HG03442 (cell line): ENCODE measurements around the gene PPIL3.

ENCODE experiments used
- ATAC-seq: cut with Tn5 transposase; IDR thresholded peaks from one replicate; pipeline ENCODE4 v1.9.1; 2021; ENCODE audit warnings: mild to moderate bottlenecking, moderate library complexity; ENCODE audit not compliant: unreplicated experiment

PPIL3 gene

GRCh38 chr2:200861617-200862155 is 27.2 kb downstream of the PPIL3 start:
- ATAC-seq: no peak

DNA sequence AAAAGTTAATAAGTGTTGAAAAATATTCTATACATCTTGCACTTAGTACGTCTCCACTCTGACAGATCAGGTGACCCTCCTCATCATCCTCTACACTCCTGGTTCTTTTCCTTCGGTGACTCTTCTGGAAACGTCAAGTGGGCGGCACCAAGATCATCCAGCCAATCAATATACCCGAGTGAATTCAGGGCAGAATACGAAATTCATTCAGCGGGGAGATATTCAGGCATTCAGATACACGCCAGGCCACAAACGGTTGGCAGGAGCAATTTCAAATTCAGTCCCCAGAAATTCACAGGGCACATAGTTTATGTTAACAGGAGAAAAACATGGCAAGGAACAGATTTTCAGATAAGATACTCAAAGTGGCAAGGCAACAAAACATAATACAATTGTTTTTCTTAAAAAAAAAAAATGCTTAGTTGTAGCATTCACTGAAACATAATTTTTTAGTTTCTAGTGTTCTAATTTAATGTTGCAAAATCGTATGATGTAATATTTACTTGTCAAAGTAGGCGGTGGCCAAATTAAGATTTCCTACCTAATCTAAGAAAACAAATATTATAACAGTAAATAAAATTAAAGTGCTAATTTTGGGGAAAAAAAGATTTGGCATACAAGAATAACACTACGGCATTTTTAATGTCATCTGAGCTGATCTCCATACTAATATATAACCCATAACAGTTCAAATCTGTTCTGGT is 28.6 kb downstream of the PPIL3 start:
- ATAC-seq: no peak

DNA sequence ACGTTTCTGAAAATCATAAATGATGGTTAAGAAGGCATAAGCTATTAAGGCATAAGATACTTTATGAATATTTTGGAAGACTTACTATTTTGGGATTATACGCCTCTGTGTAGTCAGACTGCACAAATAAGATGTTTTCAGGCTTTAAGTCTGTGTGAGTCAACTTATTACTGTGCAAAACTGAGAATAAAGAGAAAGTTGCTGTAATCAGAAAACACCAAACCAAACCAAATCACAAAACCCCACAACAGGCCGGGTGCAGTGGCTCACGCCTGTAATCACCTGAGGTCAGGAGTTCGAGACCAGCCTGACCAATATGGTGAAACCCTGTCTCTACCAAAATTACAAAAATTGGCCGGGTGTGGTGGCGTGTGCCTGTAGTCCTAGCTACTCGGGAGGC is 32.1 kb downstream of the PPIL3 start:
- ATAC-seq: no peak

DNA sequence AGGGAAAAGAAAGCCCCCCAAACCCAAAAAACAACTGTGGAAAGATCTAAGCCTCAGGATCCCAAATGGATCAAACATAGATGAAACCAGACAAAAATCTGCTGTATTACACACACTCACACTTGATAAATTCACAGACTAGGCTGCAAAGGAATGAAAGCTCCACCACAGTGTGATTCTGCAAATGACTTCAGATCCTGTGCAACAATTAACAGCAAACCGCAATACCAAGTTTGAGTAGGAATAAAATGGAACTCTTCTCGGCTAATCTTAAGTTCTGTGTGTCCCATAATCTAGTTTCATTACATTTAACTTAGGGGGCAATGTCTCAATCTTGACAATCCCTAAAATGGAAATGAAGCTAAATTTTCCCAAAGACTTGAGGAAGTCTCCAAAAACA is 36.3 kb downstream of the PPIL3 start:
- no peak for ATAC-seq

DNA sequence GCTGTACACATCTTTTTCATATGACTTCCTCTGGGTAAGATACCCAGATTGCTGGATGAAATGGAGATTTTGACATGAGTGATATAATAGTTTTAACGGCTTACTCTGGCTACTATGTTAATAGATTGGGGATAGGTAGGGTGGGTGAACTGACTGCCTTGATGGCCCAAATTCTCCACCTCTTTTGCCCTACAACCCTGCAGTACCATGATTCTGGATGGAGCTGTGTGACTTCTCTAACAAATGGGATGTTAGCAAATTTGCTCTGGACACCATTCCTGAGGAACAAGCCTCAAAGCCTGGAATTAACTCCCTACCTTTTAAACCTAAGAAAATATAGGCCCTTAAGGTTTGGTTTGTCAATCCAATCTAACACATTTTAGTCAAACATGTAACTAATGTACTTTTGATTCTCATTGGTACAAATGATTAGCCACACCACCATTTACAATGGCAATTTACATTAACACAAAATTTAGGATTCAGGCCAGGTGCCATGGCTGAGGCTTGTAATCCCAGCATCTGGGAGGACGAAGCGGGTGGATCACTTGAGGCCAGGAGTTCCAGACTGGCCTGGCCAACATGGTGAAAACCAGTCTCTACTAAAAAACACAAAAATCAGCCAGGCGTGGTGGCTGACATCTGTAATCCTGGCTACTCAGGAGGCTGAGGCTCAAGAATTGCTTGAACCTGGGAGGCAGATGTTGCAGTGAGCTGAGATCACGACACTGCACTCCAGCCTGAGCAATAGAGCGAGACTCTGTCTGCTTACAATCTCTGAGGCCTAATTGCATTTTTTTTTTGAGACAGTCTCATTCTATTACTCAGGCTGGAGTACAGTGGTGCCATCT is 37.3 kb downstream of the PPIL3 start:
- ATAC-seq: no peak

- ATAC-seq: no peak
These were observed 38.2 kb downstream of the PPIL3 start for GRCh38 chr2:200850512-200851256.

DNA sequence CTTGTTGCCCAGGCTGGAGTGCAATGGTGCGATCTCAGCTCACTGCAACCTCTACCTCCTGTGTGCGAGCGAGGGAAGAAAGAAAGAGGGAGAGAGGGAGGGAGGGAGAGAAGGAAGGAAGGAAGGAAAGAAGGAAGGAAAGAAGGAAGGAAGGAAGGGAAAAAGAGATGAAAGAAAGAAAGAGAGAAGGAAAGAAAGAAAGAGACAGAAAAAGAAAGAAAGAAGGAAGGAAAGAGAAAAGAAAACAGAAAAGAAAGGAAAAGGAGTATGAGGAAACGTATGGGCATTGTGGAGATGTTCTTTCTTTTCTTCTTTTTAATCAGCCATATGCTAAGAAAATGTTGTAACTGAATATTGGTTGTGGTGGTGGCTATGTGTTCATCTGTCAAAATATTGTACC is 40.9 kb downstream of the PPIL3 start:
- ATAC-seq: no peak

DNA sequence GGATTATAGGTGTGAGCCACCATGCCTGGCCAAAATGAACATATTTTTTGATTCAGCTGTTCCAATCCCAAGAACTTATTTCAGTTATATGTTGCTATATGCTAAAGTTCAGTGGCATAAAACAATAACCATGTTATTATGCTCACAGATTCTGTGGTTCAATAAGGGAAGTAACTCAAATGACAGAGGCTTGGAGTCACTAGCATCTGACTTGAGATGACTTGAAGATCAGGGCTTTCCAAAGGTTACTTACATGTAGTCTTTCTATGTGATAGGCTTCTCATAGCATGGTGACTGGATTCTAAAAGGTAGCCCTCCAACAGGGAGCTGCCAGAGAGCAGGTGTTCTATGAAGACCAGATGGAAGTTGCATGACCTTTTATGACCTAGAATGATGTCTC is 41.6 kb downstream of the PPIL3 start:
- no peak for ATAC-seq

- no peak for ATAC-seq
These were observed 43.1 kb downstream of the PPIL3 start for GRCh38 chr2:200845669-200846325.

DNA sequence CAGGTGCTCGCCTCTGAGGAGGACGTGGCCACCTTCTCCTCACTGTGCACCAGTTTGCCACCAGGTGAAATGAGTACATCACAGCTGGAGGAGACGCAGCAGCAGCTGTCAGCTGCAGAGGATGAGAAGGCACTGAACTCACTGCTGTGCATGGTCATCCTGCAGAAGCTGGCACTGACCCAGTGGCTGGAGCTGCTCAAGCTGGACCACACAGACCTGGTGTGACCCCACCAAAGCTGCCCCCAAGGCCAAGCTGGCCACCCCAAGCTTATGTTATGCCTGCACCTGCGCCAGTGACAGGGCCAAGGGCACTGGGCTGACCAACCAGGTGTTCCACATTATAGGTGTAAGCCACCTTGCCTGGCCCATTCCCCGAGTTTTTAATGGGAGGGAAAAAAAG is 43.7 kb downstream of the PPIL3 start:
- no peak for ATAC-seq

GRCh38 chr2:200843993-200844948 is 44.6 kb downstream of the PPIL3 start:
- no peak for ATAC-seq

DNA sequence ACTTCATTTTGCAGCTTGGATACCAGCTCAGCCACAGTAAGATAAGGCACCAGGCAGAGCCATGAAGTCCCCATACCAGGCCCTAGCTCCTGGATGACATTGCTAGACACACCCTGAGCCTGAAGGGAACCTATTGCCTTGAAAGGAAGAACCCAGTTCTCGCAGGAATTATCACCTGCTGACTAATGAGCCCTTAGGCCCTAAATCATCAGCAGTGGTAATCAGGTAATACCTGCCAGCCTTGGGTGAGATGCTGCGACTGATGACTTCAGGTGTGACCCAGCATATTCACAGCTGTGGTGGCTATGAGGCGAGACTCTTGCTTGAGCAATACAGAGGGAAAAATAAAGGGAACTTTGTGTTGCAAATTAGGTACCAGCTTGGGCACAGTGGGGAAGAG is 49.4 kb downstream of the PPIL3 start:
- no peak for ATAC-seq

GRCh38 chr2:200834701-200835100 is 54.2 kb downstream of the PPIL3 start:
- no peak for ATAC-seq

DNA sequence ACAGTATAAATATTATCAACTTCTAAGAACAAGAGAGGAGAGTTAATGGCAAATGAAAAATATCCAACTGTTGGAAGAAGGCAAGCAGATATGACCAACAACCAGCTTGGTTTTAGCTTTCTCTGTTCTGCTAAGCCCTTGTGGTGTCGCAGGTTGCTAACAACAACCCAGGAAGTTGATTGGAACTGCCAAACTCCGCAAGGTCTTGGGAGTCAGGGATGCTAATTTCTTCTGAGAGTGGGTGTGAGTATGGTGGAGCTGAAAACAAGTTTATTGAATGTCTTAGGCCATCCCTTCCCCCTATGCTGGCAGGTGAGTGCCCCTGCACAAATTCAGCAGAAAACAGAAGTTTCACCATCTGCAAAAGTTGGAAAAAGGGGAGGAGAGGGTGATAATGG is 59.6 kb downstream of the PPIL3 start:
- no peak for ATAC-seq

- no peak for ATAC-seq
These were observed 60.2 kb downstream of the PPIL3 start for GRCh38 chr2:200828572-200829257.

DNA sequence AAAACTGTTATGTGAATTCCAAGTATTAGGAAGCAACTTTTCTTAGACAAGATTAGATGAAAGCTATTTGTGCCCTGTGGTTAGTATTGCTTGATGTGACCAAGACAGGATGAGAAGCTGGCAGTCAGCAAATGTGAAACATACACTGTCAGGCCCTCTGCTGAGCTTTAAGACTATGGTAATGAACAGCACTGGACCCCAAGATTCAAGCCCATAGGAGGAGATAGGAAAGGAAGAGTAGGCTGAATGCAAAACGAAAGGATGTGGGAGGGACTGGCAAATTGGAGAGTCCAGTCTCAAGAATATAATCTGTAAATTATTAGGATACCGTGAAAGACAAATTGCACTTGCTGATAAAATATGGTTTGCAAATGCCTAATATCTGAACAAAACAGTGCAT is 60.8 kb downstream of the PPIL3 start:
- ATAC-seq: no peak

GRCh38 chr2:200821686-200822245 is 67.1 kb downstream of the PPIL3 start:
- no peak for ATAC-seq
